KOPT-K1 (cell line): ENCODE results near the gene RANBP3L.
"Not testable (repeated sequence)": the region's sequence is repeated elsewhere in the genome, so short reads cannot be mapped to it uniquely, and the experiment has no call there.

ENCODE experiments used
- H3K27ac ChIP-seq: fragments of 200-600 bp; sonication (generic); 2 replicates; pipeline ENCODE4 v1.5.1; 2016; ENCODE audit warnings: antibody characterized with exemption, mild to moderate bottlenecking, low read depth, low read length; ENCODE audit not compliant: poor library complexity, severe bottlenecking
- H3K36me3 ChIP-seq: fragments of 200-600 bp; sonication (generic); 2 replicates; pipeline ENCODE4 v1.5.1; 2017; ENCODE audit warnings: antibody characterized with exemption, mild to moderate bottlenecking, low read length, moderate library complexity; ENCODE audit not compliant: insufficient read depth
- H3K9me3 ChIP-seq: fragments of 200-600 bp; sonication (generic); 2 replicates; pipeline ENCODE4 v1.5.1; 2017; ENCODE audit warnings: antibody characterized with exemption, low read length, mild to moderate bottlenecking; ENCODE audit not compliant: insufficient read depth, poor library complexity, severe bottlenecking

RANBP3L gene, protein sequence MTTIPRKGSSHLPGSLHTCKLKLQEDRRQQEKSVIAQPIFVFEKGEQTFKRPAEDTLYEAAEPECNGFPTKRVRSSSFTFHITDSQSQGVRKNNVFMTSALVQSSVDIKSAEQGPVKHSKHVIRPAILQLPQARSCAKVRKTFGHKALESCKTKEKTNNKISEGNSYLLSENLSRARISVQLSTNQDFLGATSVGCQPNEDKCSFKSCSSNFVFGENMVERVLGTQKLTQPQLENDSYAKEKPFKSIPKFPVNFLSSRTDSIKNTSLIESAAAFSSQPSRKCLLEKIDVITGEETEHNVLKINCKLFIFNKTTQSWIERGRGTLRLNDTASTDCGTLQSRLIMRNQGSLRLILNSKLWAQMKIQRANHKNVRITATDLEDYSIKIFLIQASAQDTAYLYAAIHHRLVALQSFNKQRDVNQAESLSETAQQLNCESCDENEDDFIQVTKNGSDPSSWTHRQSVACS

GRCh38 chr5:36301858-36302603 lies at the start of gene RANBP3L:
RANBP3L (minus strand) TSS chr5:36301902; CDS start chr5:36301416, 486 bp downstream.
- no peak within 1 kb of the TSS for H3K27ac ChIP-seq
- no peaks in the 10 kb centered on the region for H3K36me3 ChIP-seq
- H3K9me3 ChIP-seq, result no peaks in the 10 kb centered on the region

- H3K36me3 ChIP-seq, result no peaks in the 10 kb centered on the region
- H3K9me3 ChIP-seq, result no peaks in the 10 kb centered on the region
- no peak overlapping the region for H3K27ac ChIP-seq
These were observed 45.4 kb upstream of the RANBP3L start for GRCh38 chr5:36346896-36347690.

DNA sequence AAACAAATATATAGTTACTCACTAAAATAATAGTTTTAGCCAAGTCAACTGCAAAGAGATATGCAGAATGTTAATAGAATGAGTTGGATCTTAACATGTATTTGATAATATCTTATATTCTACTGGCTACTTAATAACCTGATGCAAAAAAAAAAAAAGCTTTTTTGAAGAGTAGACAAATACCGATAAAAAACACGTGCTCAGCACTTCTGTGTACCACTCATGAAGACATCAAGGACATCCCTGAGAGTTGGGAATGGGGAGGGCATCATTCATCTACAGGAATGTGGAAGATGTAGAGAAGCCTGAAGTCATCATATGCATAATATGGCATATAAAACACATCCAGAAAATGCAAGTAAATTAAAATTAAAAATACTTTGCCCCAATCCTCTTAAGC lies 43.2 kb upstream of the RANBP3L start:
- Histone ChIP-seq H3K36me3 (no peaks in the 10 kb centered on the region), H3K9me3 (no peaks in the 10 kb centered on the region), H3K27ac (no peak overlapping the region)

- H3K9me3 ChIP-seq, H3K27ac ChIP-seq, H3K36me3 ChIP-seq: not testable (repeated sequence)
These were observed 40.0 kb upstream of the RANBP3L start for GRCh38 chr5:36341720-36342119.

GRCh38 chr5:36337597-36337996 lies 35.9 kb upstream of the RANBP3L start:
- no peaks in the 10 kb centered on the region for H3K9me3 ChIP-seq
- H3K27ac ChIP-seq, result no peak overlapping the region
- H3K36me3 ChIP-seq, result no peaks in the 10 kb centered on the region

GRCh38 chr5:36334315-36334714 lies 32.6 kb upstream of the RANBP3L start:
- Histone ChIP-seq H3K9me3 (no peaks in the 10 kb centered on the region), H3K36me3 (no peaks in the 10 kb centered on the region), H3K27ac (no peak overlapping the region)

DNA sequence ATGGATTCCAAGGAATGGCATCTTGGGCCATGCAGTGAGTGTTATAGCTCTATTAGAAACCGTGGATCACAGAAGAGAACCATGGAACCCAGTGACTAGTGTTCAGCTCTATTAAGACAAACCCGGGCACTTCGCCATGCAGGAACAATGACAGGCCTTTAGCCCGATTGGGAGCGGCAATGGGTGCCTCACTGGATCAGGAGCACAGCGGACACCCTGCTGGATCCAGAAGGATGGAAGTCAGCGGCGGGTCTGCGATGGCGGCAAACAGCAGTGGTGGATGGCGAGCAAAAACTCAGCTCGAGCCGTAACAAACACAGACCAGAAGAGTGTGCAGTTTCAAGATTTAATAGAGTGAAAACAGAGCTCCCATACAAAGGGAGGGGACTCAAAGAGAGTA lies 31.0 kb upstream of the RANBP3L start:
- not testable (repeated sequence) for H3K9me3 ChIP-seq, H3K27ac ChIP-seq, H3K36me3 ChIP-seq

DNA sequence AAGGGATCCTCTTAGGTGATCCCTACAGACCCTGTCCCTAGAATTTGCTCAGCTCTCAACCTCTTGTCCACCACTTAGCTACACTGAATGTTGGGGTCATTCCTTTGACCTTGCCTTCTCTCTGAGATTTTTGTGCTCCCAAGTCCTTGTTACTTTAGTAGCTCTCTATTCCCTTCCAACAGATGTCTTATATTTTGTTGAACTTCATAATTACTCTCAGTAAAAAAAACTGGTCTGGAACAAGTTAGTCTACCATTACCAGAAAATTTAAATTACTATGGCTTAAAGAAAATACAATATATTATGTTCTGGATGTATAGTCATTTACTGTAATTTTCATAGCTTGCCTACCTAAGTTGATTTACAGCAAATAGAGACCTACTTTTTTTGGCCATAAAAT lies 23.5 kb upstream of the RANBP3L start:
- no peak overlapping the region for H3K27ac ChIP-seq
- H3K9me3 ChIP-seq, result no peaks in the 10 kb centered on the region
- H3K36me3 ChIP-seq, result no peaks in the 10 kb centered on the region

DNA sequence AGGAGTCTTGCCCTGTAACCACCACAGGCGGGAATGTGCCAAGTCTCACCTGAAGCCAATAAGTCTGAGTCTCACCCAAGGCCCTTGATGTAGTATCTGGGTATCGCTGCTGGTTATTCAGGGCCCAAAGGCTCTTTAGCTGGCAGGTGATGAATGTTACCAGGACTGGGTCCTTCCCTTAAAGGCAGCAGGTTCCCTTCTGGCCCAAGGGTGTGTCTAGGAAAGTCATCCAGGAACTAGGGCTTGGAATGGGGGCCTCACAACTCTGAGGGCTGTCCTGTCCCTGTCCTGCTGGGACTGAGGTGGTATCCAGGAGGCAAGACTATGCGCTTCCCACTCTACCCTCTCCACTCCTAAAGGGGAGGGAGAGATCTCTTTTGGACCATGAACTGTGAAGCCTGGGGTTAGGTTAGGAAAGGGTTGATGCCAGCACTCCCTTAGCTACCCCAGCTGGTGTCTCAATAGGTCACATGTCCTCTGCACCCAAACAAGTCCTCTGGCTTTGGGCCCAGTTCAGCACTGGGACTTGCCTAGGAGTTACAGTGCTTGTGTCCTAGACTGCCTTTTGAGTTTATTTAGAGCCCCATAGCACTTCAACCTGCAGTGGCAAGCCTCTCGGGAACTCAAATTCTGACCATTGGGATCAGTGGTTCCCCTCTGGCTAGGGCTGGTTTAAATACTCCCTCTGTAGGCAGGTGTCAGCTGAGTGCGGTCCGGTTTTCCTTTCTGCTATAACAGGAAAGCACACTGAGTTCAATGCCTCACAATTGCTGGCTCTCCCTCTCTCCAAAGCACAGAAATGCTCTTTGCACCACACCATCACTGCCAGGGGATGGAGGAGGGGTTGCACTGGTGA lies 22.5 kb upstream of the RANBP3L start:
- no peak overlapping the region for H3K27ac ChIP-seq
- H3K9me3 ChIP-seq, result no peaks in the 10 kb centered on the region
- no peaks in the 10 kb centered on the region for H3K36me3 ChIP-seq

GRCh38 chr5:36312953-36313672 lies 11.4 kb upstream of the RANBP3L start:
- no peaks in the 10 kb centered on the region for H3K36me3 ChIP-seq
- no peaks in the 10 kb centered on the region for H3K9me3 ChIP-seq
- no peak overlapping the region for H3K27ac ChIP-seq

- no peak overlapping the region for H3K27ac ChIP-seq
- H3K9me3 ChIP-seq, result no peaks in the 10 kb centered on the region
- no peaks in the 10 kb centered on the region for H3K36me3 ChIP-seq
These were observed 10.3 kb upstream of the RANBP3L start for GRCh38 chr5:36311956-36312355.

DNA sequence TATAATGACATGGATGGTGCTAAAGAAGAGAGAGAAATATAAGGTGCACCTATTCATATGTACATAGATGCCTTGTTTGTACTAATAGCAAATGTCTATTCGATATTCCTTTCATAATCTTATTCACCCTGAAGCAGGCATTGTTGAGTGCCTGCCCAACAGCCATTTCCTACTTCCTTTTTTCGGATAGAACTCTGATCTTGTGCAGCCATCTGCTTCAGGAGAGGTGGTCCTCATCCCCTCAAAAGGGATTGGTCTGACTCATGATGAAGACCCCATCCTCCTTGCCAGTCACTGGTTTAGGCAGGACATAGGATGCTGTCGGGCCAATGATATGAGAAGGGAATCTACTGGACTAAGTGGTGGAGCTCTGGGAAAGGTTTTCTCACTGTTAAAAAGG lies 8.4 kb upstream of the RANBP3L start:
- no peaks in the 10 kb centered on the region for H3K9me3 ChIP-seq
- no peak overlapping the region for H3K27ac ChIP-seq
- H3K36me3 ChIP-seq, result no peaks in the 10 kb centered on the region

DNA sequence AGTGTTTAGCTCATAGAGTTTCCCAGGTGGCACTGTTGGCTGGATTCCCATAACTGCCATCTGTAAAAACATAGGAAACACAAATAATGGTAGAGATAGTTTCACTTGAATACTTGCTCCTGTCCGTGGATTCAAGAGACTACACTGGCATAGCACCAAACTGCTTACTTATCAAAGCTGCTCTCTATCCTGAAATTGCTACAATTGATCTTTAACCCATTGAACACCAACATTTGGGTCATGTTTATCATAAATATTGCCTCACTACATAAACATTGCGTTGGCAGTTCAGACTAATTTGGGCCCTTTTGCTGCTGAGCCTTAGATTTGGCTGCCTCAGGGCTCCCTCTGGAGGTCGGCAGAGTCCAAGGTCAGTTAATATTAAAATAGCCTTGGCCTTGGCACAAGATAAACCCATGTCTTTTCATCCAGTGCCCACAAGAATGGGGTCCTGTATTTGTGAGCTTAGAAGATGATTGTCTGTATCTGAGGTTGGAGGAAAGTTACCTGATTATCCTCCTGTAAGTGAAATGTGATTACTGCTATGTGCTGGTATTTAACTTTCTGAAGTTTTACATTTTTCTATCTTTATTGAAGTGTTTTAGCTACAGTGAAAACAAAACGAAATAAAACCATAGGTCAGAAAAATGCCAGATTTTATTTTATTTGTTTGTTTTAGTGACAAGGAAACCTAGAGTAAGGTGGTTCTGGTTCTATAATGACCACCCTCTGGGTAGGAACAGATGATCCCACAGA lies 4.0 kb upstream of the RANBP3L start:
- Histone ChIP-seq H3K27ac (no peak overlapping the region), H3K9me3 (no peaks in the 10 kb centered on the region), H3K36me3 (no peaks in the 10 kb centered on the region)
